Loucy (cell line): ENCODE data around the gene PRKD2.
A peak's percentile ranks its signal among the peaks of the same experiment; 100 is the strongest.

Experiments
- H2AFZ ChIP-seq: fragments of 200-600 bp; sonication (generic); 2 replicates; pipeline ENCODE4 v1.6.0; 2016; ENCODE audit warnings: antibody characterized with exemption, mild to moderate bottlenecking, low read length, moderate library complexity
- H3F3A ChIP-seq: fragments of 200-600 bp; 2 replicates; pipeline ENCODE4 v1.6.0; 2016; ENCODE audit warnings: antibody characterized with exemption, low read depth, mild to moderate bottlenecking
- H3K27me3 ChIP-seq: fragments of 200-600 bp; sonication (generic); 2 replicates; pipeline ENCODE4 v1.6.1; 2014; ENCODE audit warnings: low read length, mild to moderate bottlenecking; ENCODE audit not compliant: insufficient read depth, poor library complexity, severe bottlenecking
- H3K36me3 ChIP-seq: fragments of 200-600 bp; sonication (generic); 2 replicates; pipeline ENCODE4 v1.6.1; 2016; ENCODE audit warnings: low read length; ENCODE audit not compliant: insufficient read depth
- H3K4me1 ChIP-seq: fragments of 200-600 bp; sonication (generic); 2 replicates; pipeline ENCODE4 v1.5.1; 2014; ENCODE audit warnings: low read length, mild to moderate bottlenecking; ENCODE audit not compliant: insufficient read depth, poor library complexity, severe bottlenecking
- H3K4me2 ChIP-seq: fragments of 200-600 bp; sonication (generic); 2 replicates; pipeline ENCODE4 v1.6.0; 2014; ENCODE audit warnings: antibody characterized with exemption, low read length, low read depth, mild to moderate bottlenecking; ENCODE audit not compliant: poor library complexity, severe bottlenecking
- H3K4me3 ChIP-seq: fragments of 200-600 bp; sonication (generic); 2 replicates; pipeline ENCODE4 v1.5.1; 2014; ENCODE audit warnings: low read length, mild to moderate bottlenecking, mixed read lengths; ENCODE audit not compliant: poor library complexity, severe bottlenecking
- H3K79me2 ChIP-seq: fragments of 200-600 bp; sonication (generic); 2 replicates; pipeline ENCODE4 v1.6.1; 2014; ENCODE audit warnings: low read length; ENCODE audit not compliant: insufficient read depth
- H3K9ac ChIP-seq: fragments of 200-600 bp; sonication (generic); 2 replicates; pipeline ENCODE4 v1.6.0; 2014; ENCODE audit warnings: mild to moderate bottlenecking, low read depth, low read length, moderate library complexity; ENCODE audit not compliant: poor library complexity, severe bottlenecking
- H3K9me2 ChIP-seq: fragments of 200-600 bp; sonication (generic); replicated peaks from 2 replicates; pipeline ENCODE4 v1.6.1; 2016; ENCODE audit warnings: low read depth, low read length, mixed read lengths
- H3K9me3 ChIP-seq: fragments of 200-600 bp; sonication (generic); 2 replicates; pipeline ENCODE4 v1.6.1; 2014; ENCODE audit warnings: mild to moderate bottlenecking, antibody characterized with exemption, low read length, low read depth; ENCODE audit not compliant: insufficient read depth
- H4K20me1 ChIP-seq: fragments of 200-600 bp; sonication (generic); 2 replicates; pipeline ENCODE4 v1.6.0; 2014; ENCODE audit warnings: antibody characterized with exemption, low read length, mild to moderate bottlenecking; ENCODE audit not compliant: insufficient read depth, poor library complexity, severe bottlenecking
- CTCF ChIP-seq: fragments of 200-600 bp; sonication (generic); conservative IDR thresholded peaks from 2 replicates; pipeline ENCODE4 v1.5.1; 2014; ENCODE audit warnings: mild to moderate bottlenecking, antibody characterized with exemption, low read length
- EZH2phosphoT487 ChIP-seq: fragments of 200-600 bp; IDR thresholded peaks from 2 replicates; pipeline ENCODE4 v1.6.1; 2018; ENCODE audit warnings: antibody characterized with exemption, mild to moderate bottlenecking, moderate library complexity, borderline replicate concordance

PRKD2 gene

GRCh38 chr19:46741447-46741846 lies 24.5 kb upstream of the PRKD2 start:
- peaks cover 33% of the 10 kb centered on the region for H3K4me1 ChIP-seq
- H3K27me3 ChIP-seq, result peaks cover 8% of the 10 kb centered on the region
- TF ChIP-seq CTCF, result no peak
- peaks cover 39% of the 10 kb centered on the region; the same call in 1 of the 2 replicates for H3K36me3 ChIP-seq
- H3K4me2 ChIP-seq, result peak overlapping the region; percentile 73
- no peaks in the 10 kb centered on the region for H3K9me2 ChIP-seq
- H3K9ac ChIP-seq, result peak overlapping the region; percentile 39
- H3K9me3 ChIP-seq, result no peaks in the 10 kb centered on the region
- H3K4me3 ChIP-seq, result peak overlapping the region; percentile 36
- H3F3A ChIP-seq, result no peaks in the 10 kb centered on the region
- H4K20me1 ChIP-seq, result peaks cover 82% of the 10 kb centered on the region
- H3K79me2 ChIP-seq, result peaks cover 94% of the 10 kb centered on the region
- no peak overlapping the region for H2AFZ ChIP-seq

GRCh38 chr19:46739290-46739771 lies 22.4 kb upstream of the PRKD2 start:
- Histone ChIP-seq H3K27me3 (no peaks in the 10 kb centered on the region), H3F3A (no peaks in the 10 kb centered on the region), H3K79me2 (peaks cover 76% of the 10 kb centered on the region), H3K9me3 (no peaks in the 10 kb centered on the region), H4K20me1 (peaks cover 68% of the 10 kb centered on the region), H3K9ac (no peak overlapping the region), H3K4me1 (peaks cover 28% of the 10 kb centered on the region), H3K36me3 (peaks cover 46% of the 10 kb centered on the region; the same call in 1 of the 2 replicates), H3K4me3 (no peak overlapping the region), H2AFZ (no peak overlapping the region), H3K4me2 (peak overlapping the region; percentile 20), H3K9me2 (no peaks in the 10 kb centered on the region)
- no peak for TF ChIP-seq CTCF
- TF ChIP-seq EZH2phosphoT487, result no peak

- peaks cover 72% of the 10 kb centered on the region for H3K79me2 ChIP-seq
- H3F3A ChIP-seq, result no peaks in the 10 kb centered on the region
- H3K9me2 ChIP-seq, result no peaks in the 10 kb centered on the region
- no peaks in the 10 kb centered on the region for H3K9me3 ChIP-seq
- H3K4me2 ChIP-seq, result no peak overlapping the region
- no peaks in the 10 kb centered on the region for H3K27me3 ChIP-seq
- H3K4me3 ChIP-seq, result no peak overlapping the region
- H4K20me1 ChIP-seq, result peaks cover 55% of the 10 kb centered on the region
- TF ChIP-seq EZH2phosphoT487, result no peak
- peaks cover 62% of the 10 kb centered on the region; the same call in 1 of the 2 replicates for H3K36me3 ChIP-seq
- peaks cover 18% of the 10 kb centered on the region for H3K4me1 ChIP-seq
- no peak overlapping the region for H3K9ac ChIP-seq
- H2AFZ ChIP-seq, result no peak overlapping the region
Observed at GRCh38 chr19:46737761-46738171, 20.9 kb upstream of the PRKD2 start.

GRCh38 chr19:46737298-46737654 lies 20.4 kb upstream of the PRKD2 start:
- H4K20me1 ChIP-seq, result peaks cover 51% of the 10 kb centered on the region
- H3K4me3 ChIP-seq, result no peak overlapping the region
- no peak overlapping the region for H3K4me2 ChIP-seq
- peaks cover 67% of the 10 kb centered on the region; the same call in 1 of the 2 replicates for H3K36me3 ChIP-seq
- H3K27me3 ChIP-seq, result no peaks in the 10 kb centered on the region
- H3K79me2 ChIP-seq, result peaks cover 68% of the 10 kb centered on the region
- TF ChIP-seq CTCF, result no peak
- TF ChIP-seq EZH2phosphoT487, result no peak
- H2AFZ ChIP-seq, result no peak overlapping the region
- H3K9me2 ChIP-seq, result no peaks in the 10 kb centered on the region
- H3F3A ChIP-seq, result no peaks in the 10 kb centered on the region
- peaks cover 18% of the 10 kb centered on the region for H3K4me1 ChIP-seq
- H3K9ac ChIP-seq, result no peak overlapping the region
- H3K9me3 ChIP-seq, result no peaks in the 10 kb centered on the region
